Uterus (tissue), 4 donors: ENCODE data around the gene CFAP70. TPM values are rescaled to one million over a fixed set of nuclear protein-coding genes. Genes with fewer than 3 reads are reported as not detected.

Experiments
- DNase-seq, 2 donors: peaks; one replicate each; pipeline ENCODE4 v3.0.0-alpha.2; 2019 to 2020
- H3K27ac ChIP-seq, 2 donors: fragments of 200-600 bp; sonication (generic); 1 replicate in 1 of 2; 2 replicates in 1 of 2; pipeline ENCODE4 v1.5.1; 2016 to 2018
- H3K27me3 ChIP-seq, 2 donors: fragments of 200-600 bp; sonication (generic); one replicate each; pipeline ENCODE4 v1.5.1; 2018 to 2019; ENCODE audit warnings: control low read depth in 1 of 2
- H3K36me3 ChIP-seq, 2 donors: fragments of 200-600 bp; sonication (generic); one replicate each; pipeline ENCODE4 v1.5.1; 2019; ENCODE audit warnings: control low read depth in 1 of 2
- H3K4me1 ChIP-seq, 2 donors: fragments of 200-600 bp; sonication (generic); one replicate each; pipeline ENCODE4 v1.5.1; 2018 to 2019; ENCODE audit warnings: control low read depth in 1 of 2
- H3K4me3 ChIP-seq, 2 donors: fragments of 200-600 bp; sonication (generic); 1 replicate in 1 of 2; 2 replicates in 1 of 2; pipeline ENCODE4 v1.5.1; 2018 to 2019; ENCODE audit warnings: mild to moderate bottlenecking in 1 of 2
- H3K9me3 ChIP-seq, 2 donors: fragments of 200-600 bp; sonication (generic); one replicate each; pipeline ENCODE4 v1.5.1; 2019; ENCODE audit warnings: control low read depth in 1 of 2
- CTCF ChIP-seq, 4 experiments: fragments of 200-600 bp in 2 of 4; fragments of 450-650 bp in 2 of 4; sonication (generic) in 2 of 4; IDR thresholded peaks; one replicate each; pipeline ENCODE4 v1.5.1; 2016 to 2019; ENCODE audit warnings: antibody characterized with exemption in 4 of 4, mild to moderate bottlenecking in 2 of 4, moderate library complexity in 1 of 4
- POLR2A ChIP-seq, 2 donors: fragments of 450-650 bp; IDR thresholded peaks; one replicate each; pipeline ENCODE4 v1.6.1; 2016; ENCODE audit warnings: antibody characterized with exemption in 2 of 2, mild to moderate bottlenecking in 1 of 2, moderate library complexity in 1 of 2
- intact Hi-C: fragments of 100-400 bp; cut with DNase I; formaldehyde crosslinking; loops from one replicate; pipeline ENCODE4 v1.15.1; 2023; ENCODE audit warnings: low total_unique reads
- total RNA-seq, 4 donors: library from RNA; depleted of rRNA in 3 of 4; stranded (reverse); fragments of >200 nt in 3 of 4; gene quantifications; one replicate each; pipeline versions ENCODE4 v1.1.0 to v1.2.4, GENCODE V29; 2014 to 2023
- donor health status: DM: yes; HTN: yes; CAD: no.

CFAP70 gene
- total RNA-seq, 4 donors from 2014 or later: 1.5 to 11.3 (median 3.0) TPM

- Histone ChIP-seq H3K27ac (no peak overlapping the region), H3K4me3 (no peak overlapping the region), H3K9me3 (no peaks in the 10 kb centered on the region), H3K27me3 (no peaks in the 10 kb centered on the region), H3K36me3 (no peaks in the 10 kb centered on the region), H3K4me1 (no peaks in the 10 kb centered on the region)
- TF ChIP-seq POLR2A (IDR thresholded peaks at IDR 0.05) (no peak), CTCF (IDR thresholded peaks at IDR 0.05) (no peak)
- DNase-seq: no peak
- intact Hi-C loops: no loop called here
These were observed 141.0 kb downstream of the CFAP70 start for GRCh38 chr10:73217628-73218027.

- intact Hi-C loops: no loop called here
- Histone ChIP-seq H3K36me3 (no peaks in the 10 kb centered on the region), H3K27ac (no peak overlapping the region), H3K4me3 (no peak overlapping the region), H3K9me3 (no peaks in the 10 kb centered on the region), H3K4me1 (no peaks in the 10 kb centered on the region), H3K27me3 (no peaks in the 10 kb centered on the region)
- TF ChIP-seq CTCF (IDR thresholded peaks at IDR 0.05) (no peak), POLR2A (IDR thresholded peaks at IDR 0.05) (no peak)
- no peak for DNase-seq
These were observed 142.9 kb downstream of the CFAP70 start for GRCh38 chr10:73215749-73216148.

GRCh38 chr10:73211106-73211811 is 147.4 kb downstream of the CFAP70 start:
- TF ChIP-seq POLR2A (IDR thresholded peaks at IDR 0.05): no peak
- no peak for TF ChIP-seq CTCF (IDR thresholded peaks at IDR 0.05)
- intact Hi-C loops: no loop called here
- no peaks in the 10 kb centered on the region for H3K36me3 ChIP-seq
- no peaks in the 10 kb centered on the region for H3K9me3 ChIP-seq
- H3K4me1 ChIP-seq: no peaks in the 10 kb centered on the region
- no peak overlapping the region for H3K4me3 ChIP-seq
- no peak overlapping the region for H3K27ac ChIP-seq
- DNase-seq: no peak
- H3K27me3 ChIP-seq: no peaks in the 10 kb centered on the region

- H3K4me1 ChIP-seq: no peaks in the 10 kb centered on the region
- H3K4me3 ChIP-seq: no peak overlapping the region
- H3K27me3 ChIP-seq: no peaks in the 10 kb centered on the region
- no peaks in the 10 kb centered on the region for H3K36me3 ChIP-seq
- no peaks in the 10 kb centered on the region for H3K9me3 ChIP-seq
- no peak for TF ChIP-seq POLR2A (IDR thresholded peaks at IDR 0.05)
- H3K27ac ChIP-seq: no peak overlapping the region
- DNase-seq: no peak
- intact Hi-C loops: no loop called here
These were observed 148.1 kb downstream of the CFAP70 start for GRCh38 chr10:73210395-73211105.

- Histone ChIP-seq H3K27me3 (no peaks in the 10 kb centered on the region), H3K4me3 (no peak overlapping the region), H3K27ac (no peak overlapping the region), H3K4me1 (no peaks in the 10 kb centered on the region), H3K36me3 (no peaks in the 10 kb centered on the region), H3K9me3 (no peaks in the 10 kb centered on the region)
- intact Hi-C loops: no loop called here
- no peak for DNase-seq
- TF ChIP-seq POLR2A (IDR thresholded peaks at IDR 0.05) (no peak), CTCF (IDR thresholded peaks at IDR 0.05) (no peak)
These were observed 149.0 kb downstream of the CFAP70 start for GRCh38 chr10:73209705-73210104.
